ENCODE measurements around the gene CENPS. TPM values are rescaled to one million over a fixed set of nuclear protein-coding genes. Genes with fewer than 3 reads are reported as not detected.

Gene CENPS
- polyA plus RNA-seq, 2 of the 4 experiments (the other 2 are of a cell fraction): 25.7 to 27.3 TPM

DNA sequence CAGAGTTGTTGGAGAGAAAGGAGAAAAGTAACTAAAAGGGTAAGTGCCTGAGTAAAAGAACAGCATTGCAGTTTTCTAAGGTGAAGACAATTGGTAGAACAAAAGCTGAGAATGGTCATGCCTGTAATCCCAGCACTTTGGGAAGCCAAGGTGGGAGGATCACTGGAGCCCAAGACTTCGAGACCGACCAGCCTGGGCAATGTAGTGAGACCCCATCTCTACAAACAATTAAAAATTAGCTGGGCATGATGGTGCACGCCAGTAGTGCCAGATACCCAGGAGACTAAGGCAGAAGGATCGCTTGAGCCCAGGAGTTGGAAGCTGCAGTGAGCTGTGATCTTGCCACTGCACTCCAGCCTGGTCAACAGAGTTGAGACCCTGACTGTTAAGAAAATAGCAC lies 46.6 kb upstream of the CENPS start:
- Histone ChIP-seq H3K4me2 (no peak overlapping the region), H3K27ac (peak overlapping the region; percentile 99), H3K4me1 (peaks cover 91% of the 10 kb centered on the region), H3K9me3 (no peaks in the 10 kb centered on the region), H3K4me3 (no peak overlapping the region)
- CTCF ChIA-PET: interaction anchor here (1.1 to 2.8 kb wide), 2 partner anchors 11 to 46 kb away, joined by 3 to 7 read pairs; partner anchors contain the start of gene CENPS
- no peak for TF ChIP-seq BHLHE40 (IDR thresholded peaks at IDR 0.05; ENCODE audit: low read depth, low read length)
- TF ChIP-seq MYC (IDR thresholded peaks at IDR 0.05; ENCODE audit: borderline replicate concordance, low read length): no peak
- no peak for TF ChIP-seq RARB (CRISPR knock-in tag; IDR thresholded peaks at IDR 0.05)
- POLR2A ChIA-PET: interaction anchor here (0.6 kb wide), 1 partner anchor 37 kb away, joined by 5 read pairs; no protein-coding TSS in a partner anchor
- WGBS (ENCODE audit: missing lambda C conversion rate): 88% methylated on average over 4 of the region's 4 CpGs
- FAIRE-seq (no peak), DNase-seq (ENCODE audit: low read depth in 1 of 2, low spot score in 1 of 2) (no peak), ATAC-seq (no peak)

GRCh38 chr1:10384219-10384618 lies 46.0 kb upstream of the CENPS start:
- ChIA-PET POLR2A (interaction anchor here (0.6 kb wide), 1 partner anchor 36 kb away, joined by 5 read pairs; no protein-coding TSS in a partner anchor), CTCF (interaction anchor here (1.1 to 2.8 kb wide), 2 partner anchors 10 to 45 kb away, joined by 3 to 7 read pairs; partner anchors contain the start of gene CENPS)
- DNase-seq (ENCODE audit: low read depth in 1 of 2, low spot score in 1 of 2) (no peak), ATAC-seq (no peak), FAIRE-seq (no peak)
- H3K9me3 ChIP-seq: no peaks in the 10 kb centered on the region
- WGBS (ENCODE audit: missing lambda C conversion rate): 91% methylated on average over 8 of the region's 8 CpGs
- TF ChIP-seq PHF8 (IDR thresholded peaks at IDR 0.05; ENCODE audit: borderline replicate concordance, low read depth): no peak
- no peak for TF ChIP-seq ZSCAN20 (CRISPR knock-in tag; IDR thresholded peaks at IDR 0.05)
- H3K4me3 ChIP-seq: no peak overlapping the region
- no peak overlapping the region for H3K4me2 ChIP-seq
- H3K27ac ChIP-seq: peak overlapping the region; percentile 99
- peaks cover 91% of the 10 kb centered on the region for H3K4me1 ChIP-seq

GRCh38 chr1:10386761-10387676 lies 43.2 kb upstream of the CENPS start:
- H3K4me1 ChIP-seq: peaks cover 77% of the 10 kb centered on the region
- H3K27ac ChIP-seq: peak overlapping the region; percentile 99
- 50% methylated on average over 12 of the region's 12 CpGs for WGBS (ENCODE audit: missing lambda C conversion rate)
- POLR2A ChIA-PET: interaction anchor here (0.6 to 4.7 kb wide), 6 partner anchors 9 to 43 kb away, joined by 3 to 107 read pairs (median 12); partner anchors contain the start of genes CENPS and PGD
- peak in 1 of 2 experiments; percentile 54; a peak in 1 of 6 replicates for ATAC-seq
- H3K4me3 ChIP-seq: 0 out of 3 replicates have a peak overlapping the region, but pooled peaks have one; percentile 12
- DNase-seq (ENCODE audit: low read depth in 1 of 2, low spot score in 1 of 2): no peak
- TF ChIP-seq BCL3 (IDR thresholded peaks at IDR 0.05): no peak
- TF ChIP-seq JUN (IDR thresholded peaks at IDR 0.05): 0 out of 5 replicates have a peak, but pooled peaks of 1 of the 2 experiments have one; percentile 27
- H3K9me3 ChIP-seq: no peaks in the 10 kb centered on the region
- H3K4me2 ChIP-seq: peak overlapping the region; percentile 86
- CTCF ChIA-PET: interaction anchor here (0.7 to 4.7 kb wide), 10 partner anchors 9 to 50 kb away, joined by 3 to 34 read pairs (median 4); partner anchors contain the start of genes CENPS and PGD
- FAIRE-seq: no peak

DNA sequence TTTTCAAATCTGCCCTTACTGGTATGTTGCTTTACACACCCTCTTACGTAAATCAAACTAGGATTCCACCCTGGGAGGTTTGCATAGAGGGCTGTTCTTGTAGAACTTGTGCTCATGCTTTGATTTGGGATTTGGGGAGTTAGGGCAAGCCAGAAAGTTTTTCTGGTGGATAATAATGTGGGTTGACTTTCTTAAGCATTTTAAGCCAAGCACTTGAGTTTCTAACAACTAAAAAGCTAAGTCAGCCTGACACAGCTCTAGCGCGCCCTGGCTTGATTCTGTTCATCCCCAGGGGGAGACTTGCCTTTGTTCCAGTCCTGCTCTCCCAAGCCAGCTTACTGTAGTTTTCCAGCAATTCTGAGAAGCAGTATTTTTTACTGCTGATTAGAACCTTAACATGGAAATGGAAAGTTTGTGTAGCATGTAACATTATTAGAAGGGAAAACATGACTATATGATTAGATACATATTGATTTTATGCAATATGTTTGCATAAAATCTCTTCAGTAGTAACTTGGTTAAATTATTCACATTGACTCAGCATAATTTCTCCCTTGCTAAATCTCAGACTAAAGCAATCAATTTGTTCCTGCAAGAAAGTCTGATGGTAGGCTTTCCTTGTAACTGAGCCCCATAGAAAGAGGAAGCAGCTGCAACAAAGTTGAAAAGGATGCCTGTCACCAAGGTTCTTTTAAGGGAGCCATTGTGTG lies 42.4 kb upstream of the CENPS start:
- FAIRE-seq: no peak
- WGBS (ENCODE audit: missing lambda C conversion rate): 0% methylated on average over 3 of the region's 3 CpGs
- POLR2A ChIA-PET: interaction anchor here (0.6 to 4.7 kb wide), 8 partner anchors 10 to 43 kb away, joined by 3 to 107 read pairs (median 8); partner anchors contain the start of genes CENPS and PGD
- Histone ChIP-seq H3K4me1 (peaks cover 69% of the 10 kb centered on the region), H3K4me2 (peak overlapping the region; percentile 86), H3K4me3 (peak overlapping the region; percentile 14; the same call in 2 of the 3 replicates), H3K9me3 (no peaks in the 10 kb centered on the region), H3K27ac (peak overlapping the region; percentile 99)
- CTCF ChIA-PET: interaction anchor here (0.7 to 4.7 kb wide), 11 partner anchors 10 to 49 kb away, joined by 3 to 34 read pairs (median 4); partner anchors contain the start of genes CENPS and PGD
- peak; percentile 87 to 92 for ATAC-seq
- peak; percentile 62 to 97 for DNase-seq (ENCODE audit: low read depth in 1 of 2, low spot score in 1 of 2)
- TF ChIP-seq EP300 (IDR thresholded peaks at IDR 0.05): peak; percentile 75 to 88; a peak in 4 of 5 replicates
- no peak for TF ChIP-seq ZSCAN20 (CRISPR knock-in tag; IDR thresholded peaks at IDR 0.05)
- peak; percentile 36; the same call in 1 of the 2 replicates for TF ChIP-seq ATOH8 (CRISPR knock-in tag; IDR thresholded peaks at IDR 0.05; ENCODE audit: low read depth)
- peak; percentile 67 to 92; a peak in 3 of 4 replicates for TF ChIP-seq CEBPB (IDR thresholded peaks at IDR 0.05)
- 0 out of 2 replicates have a peak, but pooled peaks have one; percentile 22 for TF ChIP-seq FOSL2 (IDR thresholded peaks at IDR 0.05)
- TF ChIP-seq FOSL2 (CRISPR knock-in tag; IDR thresholded peaks at IDR 0.05): peak; percentile 81
- TF ChIP-seq ESRRA (IDR thresholded peaks at IDR 0.05; ENCODE audit: borderline replicate concordance, low read length): no peak
- TF ChIP-seq, protein P1, sequence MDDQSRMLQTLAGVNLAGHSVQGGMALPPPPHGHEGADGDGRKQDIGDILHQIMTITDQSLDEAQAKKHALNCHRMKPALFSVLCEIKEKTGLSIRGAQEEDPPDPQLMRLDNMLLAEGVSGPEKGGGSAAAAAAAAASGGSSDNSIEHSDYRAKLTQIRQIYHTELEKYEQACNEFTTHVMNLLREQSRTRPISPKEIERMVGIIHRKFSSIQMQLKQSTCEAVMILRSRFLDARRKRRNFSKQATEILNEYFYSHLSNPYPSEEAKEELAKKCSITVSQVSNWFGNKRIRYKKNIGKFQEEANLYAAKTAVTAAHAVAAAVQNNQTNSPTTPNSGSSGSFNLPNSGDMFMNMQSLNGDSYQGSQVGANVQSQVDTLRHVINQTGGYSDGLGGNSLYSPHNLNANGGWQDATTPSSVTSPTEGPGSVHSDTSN (IDR thresholded peaks at IDR 0.05): 0 out of 2 replicates have a peak, but pooled peaks have one; percentile 39
- peak; percentile 32 to 76; a peak in 4 of 5 replicates for TF ChIP-seq JUN (IDR thresholded peaks at IDR 0.05)
- TF ChIP-seq POLR2AphosphoS2 (conservative IDR thresholded peaks at IDR 0.05; ENCODE audit: low read length): no peak
- peak; percentile 87 for TF ChIP-seq HOXA7 (CRISPR knock-in tag; IDR thresholded peaks at IDR 0.05)
- TF ChIP-seq ZC3H11A (IDR thresholded peaks at IDR 0.05): no peak
- peak in 1 of 2 experiments; percentile 17; a peak in 2 of 5 replicates for TF ChIP-seq RAD21 (conservative IDR thresholded peaks at IDR 0.05 in 1 of 2, IDR thresholded peaks at IDR 0.05 in 1 of 2)
- peak; percentile 84 for TF ChIP-seq FOSB (CRISPR knock-in tag; IDR thresholded peaks at IDR 0.05)
- no peak for TF ChIP-seq SREBF2 (IDR thresholded peaks at IDR 0.05)
- TF ChIP-seq, protein P2, sequence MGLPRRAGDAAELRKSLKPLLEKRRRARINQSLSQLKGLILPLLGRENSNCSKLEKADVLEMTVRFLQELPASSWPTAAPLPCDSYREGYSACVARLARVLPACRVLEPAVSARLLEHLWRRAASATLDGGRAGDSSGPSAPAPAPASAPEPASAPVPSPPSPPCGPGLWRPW (IDR thresholded peaks at IDR 0.05): 0 out of 2 replicates have a peak, but pooled peaks have one; percentile 16
- TF ChIP-seq MAFK (IDR thresholded peaks at IDR 0.05; ENCODE audit: partially characterized antibody): peak; percentile 99

Data from A549 (cell line).